Skeletal muscle satellite cell (primary cell): Measurements from ENCODE around the gene HINT1.

ENCODE experiments used
- H3K27me3 ChIP-seq: 2 replicates; pipeline ENCODE4 v1.7.0; 2013; ENCODE audit warnings: low read length; ENCODE audit not compliant: control insufficient read depth, insufficient read depth
- H3K36me3 ChIP-seq: 2 replicates; pipeline ENCODE4 v1.7.0; 2013; ENCODE audit warnings: mild to moderate bottlenecking, control low read depth, low read length; ENCODE audit not compliant: insufficient read depth
- H3K4me1 ChIP-seq: 2 replicates; pipeline ENCODE4 v1.7.0; 2013; ENCODE audit warnings: low read length; ENCODE audit not compliant: control insufficient read depth, insufficient read depth
- H3K4me2 ChIP-seq: 2 replicates; pipeline ENCODE4 v1.7.0; 2013; ENCODE audit warnings: mild to moderate bottlenecking, low read length
- H3K4me3 ChIP-seq: 2 replicates; pipeline ENCODE4 v1.7.0; 2013; ENCODE audit warnings: low read length
- H3K9ac ChIP-seq: 2 replicates; pipeline ENCODE4 v1.7.0; 2013; ENCODE audit warnings: mild to moderate bottlenecking, low read depth, low read length, moderate library complexity
- H3K9me3 ChIP-seq: replicated peaks from 2 replicates; pipeline ENCODE4 v1.7.0; 2013; ENCODE audit warnings: mild to moderate bottlenecking, control low read depth, low read length

HINT1 gene

DNA sequence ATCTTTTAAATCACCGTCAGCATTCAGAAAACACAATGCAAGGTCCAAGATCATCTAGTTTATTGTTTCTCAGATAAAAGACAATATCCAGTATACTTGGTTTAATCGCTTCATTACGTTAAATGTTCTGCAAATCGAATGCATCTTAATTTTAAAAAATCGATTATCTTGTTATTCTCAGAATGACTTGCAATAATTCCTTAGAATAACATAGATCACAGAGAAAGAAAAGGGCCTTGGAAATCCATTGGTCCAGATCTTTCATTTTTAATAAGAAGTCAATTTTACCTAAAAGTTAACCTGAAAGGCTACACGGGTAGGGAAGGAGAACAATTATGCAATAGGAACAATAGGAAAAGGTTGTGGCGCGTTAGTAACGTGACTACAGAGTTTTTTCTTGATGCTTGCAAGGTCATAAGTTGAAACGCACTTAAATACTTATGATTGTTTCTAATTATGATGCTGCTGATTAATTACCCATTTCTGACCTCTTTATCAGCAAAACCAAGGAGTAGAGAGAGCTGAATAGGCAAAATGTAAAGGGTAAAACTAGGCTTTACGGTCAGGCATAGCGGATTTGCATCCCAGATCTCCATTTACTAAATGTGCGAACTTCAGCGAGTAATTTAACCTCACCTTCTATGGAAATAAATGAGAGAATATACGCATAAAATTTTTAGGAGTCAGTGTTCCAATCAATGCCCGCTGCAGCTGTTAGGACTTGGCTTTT, 4.9 kb upstream of the HINT1 start:
- H3K9ac ChIP-seq: peak overlapping the region; percentile 85
- H3K4me3 ChIP-seq: peak overlapping the region; percentile 77
- peaks cover 16% of the 10 kb centered on the region for H3K4me1 ChIP-seq
- peak overlapping the region; percentile 90 for H3K4me2 ChIP-seq
- no peaks in the 10 kb centered on the region for H3K9me3 ChIP-seq
- H3K36me3 ChIP-seq: no peaks in the 10 kb centered on the region
- no peaks in the 10 kb centered on the region for H3K27me3 ChIP-seq

DNA sequence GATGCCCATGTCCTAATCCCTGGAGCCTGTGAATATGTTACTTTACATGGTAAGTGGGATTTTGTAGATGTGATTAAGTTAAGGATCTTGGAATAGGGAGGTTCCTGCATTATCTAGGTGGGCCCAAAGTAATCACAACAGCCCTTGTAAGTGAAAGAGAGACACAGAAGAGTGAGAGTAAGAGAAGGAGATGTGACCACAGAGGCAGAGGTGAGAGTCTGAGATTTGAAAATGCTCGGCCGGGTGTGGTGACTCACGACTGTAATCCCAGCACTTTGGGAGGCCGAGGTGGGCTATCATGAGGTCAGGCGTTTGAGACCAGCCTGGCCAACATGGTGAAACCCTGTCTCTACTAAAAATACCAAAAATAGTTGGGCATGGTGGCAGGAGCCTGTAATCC, 2.6 kb upstream of the HINT1 start:
- Histone ChIP-seq H3K9me3 (no peaks in the 10 kb centered on the region), H3K4me1 (peaks cover 19% of the 10 kb centered on the region), H3K4me3 (no peak overlapping the region), H3K9ac (no peak overlapping the region), H3K4me2 (no peak overlapping the region), H3K36me3 (peaks cover 1% of the 10 kb centered on the region), H3K27me3 (no peaks in the 10 kb centered on the region)

DNA sequence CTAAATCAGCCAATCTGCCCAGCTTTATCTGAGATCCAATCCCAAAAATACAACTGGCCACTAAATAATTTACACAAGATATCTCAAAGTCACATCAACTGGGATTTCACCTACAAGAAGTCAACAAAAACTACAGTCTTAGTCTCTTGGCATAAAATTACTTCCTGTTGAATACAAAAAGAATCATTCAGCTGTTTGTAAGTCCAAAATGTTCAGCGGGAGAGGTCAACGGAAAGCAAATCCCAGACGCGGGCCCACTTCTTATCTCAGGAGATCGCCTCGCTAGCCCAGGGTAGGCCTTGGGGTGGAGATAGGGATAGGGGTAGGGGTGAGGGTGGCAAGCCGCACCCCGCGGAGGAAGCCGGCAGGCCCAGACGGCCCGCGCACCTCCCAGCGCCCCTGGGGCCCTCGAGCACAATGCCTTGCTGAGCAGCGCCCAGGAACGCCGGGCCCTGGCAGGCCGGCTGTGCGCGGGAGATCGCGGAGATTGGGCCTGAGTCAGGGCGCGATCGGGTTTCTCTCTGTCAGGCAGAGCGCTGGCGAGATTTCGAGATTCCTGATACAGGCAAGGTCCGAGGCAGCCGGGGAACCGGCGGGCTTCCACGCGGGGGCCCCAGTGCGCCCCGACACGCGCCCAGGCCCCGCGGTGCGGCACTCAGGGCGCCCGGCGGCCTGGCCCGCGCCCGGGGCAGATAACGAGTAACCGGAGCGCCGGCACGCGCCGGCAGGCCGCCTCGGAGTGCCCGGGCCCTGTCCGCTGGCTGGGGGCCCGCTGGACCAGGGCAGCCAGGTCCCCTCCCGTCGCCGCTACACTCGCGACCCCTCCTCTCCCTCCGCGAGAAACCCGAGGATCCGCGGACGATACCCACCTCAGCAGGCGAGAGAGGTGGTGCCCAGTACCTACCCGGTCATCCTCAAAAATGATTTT, 601 bp downstream of the HINT1 start:
- H3K9ac ChIP-seq: peak overlapping the region; percentile 99
- H3K9me3 ChIP-seq: no peaks in the 10 kb centered on the region
- H3K27me3 ChIP-seq: no peaks in the 10 kb centered on the region
- H3K4me2 ChIP-seq: peak overlapping the region; percentile 90
- peaks cover 29% of the 10 kb centered on the region for H3K36me3 ChIP-seq
- peaks cover 9% of the 10 kb centered on the region for H3K4me1 ChIP-seq
- H3K4me3 ChIP-seq: peak overlapping the region; percentile 97

DNA sequence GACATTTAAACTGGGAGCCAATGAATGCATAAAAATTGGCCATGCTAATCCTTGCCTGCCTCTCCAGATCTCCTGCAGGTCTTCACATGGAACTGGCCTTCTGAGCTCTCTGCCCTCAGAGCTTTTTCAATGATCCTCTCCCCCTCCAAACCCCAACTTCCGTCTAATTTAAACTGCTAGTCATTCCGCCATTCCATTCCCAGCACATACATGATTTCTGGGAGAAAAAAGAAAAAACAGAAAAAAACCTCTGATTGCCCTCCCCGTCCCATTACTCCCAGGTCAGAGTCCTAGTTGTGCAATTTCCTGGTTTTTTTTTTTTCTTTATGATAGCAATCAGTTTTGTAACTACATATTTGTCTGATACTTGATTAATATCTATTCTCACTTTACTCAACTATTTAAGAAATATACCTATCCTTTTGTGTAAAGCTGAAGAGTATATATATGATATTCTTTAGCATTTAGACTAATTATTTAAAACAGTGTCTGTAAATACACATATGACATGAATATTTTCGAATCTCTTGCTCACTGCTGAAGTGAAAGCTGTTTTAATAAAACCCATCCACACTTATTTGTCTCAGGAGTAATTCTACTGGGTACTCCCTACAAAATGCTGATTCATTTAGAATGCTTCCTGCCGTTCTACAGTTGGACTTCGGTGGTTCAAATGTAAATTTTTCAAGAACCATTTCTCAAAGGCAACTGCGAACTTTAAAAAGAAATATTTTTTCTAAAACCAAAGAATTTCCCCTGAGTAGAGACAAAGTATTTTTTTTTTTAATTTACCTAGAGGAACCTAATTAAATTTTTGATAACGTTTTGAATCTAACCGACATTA, 1.6 kb downstream of the HINT1 start:
- H3K27me3 ChIP-seq: no peaks in the 10 kb centered on the region
- peak overlapping the region; percentile 97 for H3K4me3 ChIP-seq
- peak overlapping the region; percentile 99 for H3K9ac ChIP-seq
- peaks cover 9% of the 10 kb centered on the region for H3K4me1 ChIP-seq
- peaks cover 39% of the 10 kb centered on the region for H3K36me3 ChIP-seq
- peak overlapping the region; percentile 90 for H3K4me2 ChIP-seq
- H3K9me3 ChIP-seq: no peaks in the 10 kb centered on the region

DNA sequence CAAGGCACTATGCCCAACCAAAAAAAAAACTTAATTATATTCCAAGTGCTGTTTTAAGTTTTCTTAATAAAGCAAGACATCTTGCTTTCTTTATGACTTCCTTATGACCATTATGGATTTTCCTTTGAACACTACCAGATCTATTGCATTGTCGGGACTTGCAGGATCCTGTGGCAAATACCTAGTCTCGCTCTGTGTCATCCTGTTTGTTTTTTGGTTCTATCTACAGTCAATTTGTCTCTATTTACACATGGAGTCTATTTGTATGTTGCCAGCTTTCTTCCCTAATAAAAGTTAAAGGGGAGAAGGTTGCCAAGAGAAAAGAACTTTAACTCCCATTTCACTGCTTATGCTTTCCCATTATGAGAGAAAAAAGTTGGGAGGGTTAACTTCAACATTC, 4.9 kb downstream of the HINT1 start:
- Histone ChIP-seq H3K4me2 (no peak overlapping the region), H3K9ac (no peak overlapping the region), H3K9me3 (no peaks in the 10 kb centered on the region), H3K27me3 (no peaks in the 10 kb centered on the region), H3K4me3 (no peak overlapping the region), H3K4me1 (peaks cover 3% of the 10 kb centered on the region), H3K36me3 (peaks cover 41% of the 10 kb centered on the region)

DNA sequence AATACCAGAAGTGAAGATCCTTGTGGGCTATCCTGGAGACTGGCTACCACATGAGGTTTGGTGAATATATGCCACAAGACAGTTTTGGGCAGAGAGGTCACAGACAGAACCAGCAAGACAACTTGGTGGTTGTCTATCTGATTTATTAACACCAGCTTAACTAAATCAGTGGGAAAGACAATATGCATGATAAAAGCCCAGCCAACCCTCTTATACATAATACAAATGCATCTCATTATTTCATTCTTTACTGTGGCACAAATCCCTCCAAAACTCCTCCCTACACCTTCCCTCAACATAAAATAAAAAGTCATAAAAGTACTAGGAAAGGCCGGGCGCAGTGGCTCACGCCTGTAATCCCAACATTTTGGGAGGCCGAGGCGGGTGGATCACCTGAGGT, 8.1 kb downstream of the HINT1 start:
- Histone ChIP-seq H3K27me3 (no peaks in the 10 kb centered on the region), H3K4me3 (no peak overlapping the region), H3K9me3 (no peaks in the 10 kb centered on the region), H3K9ac (no peak overlapping the region), H3K4me1 (no peaks in the 10 kb centered on the region), H3K36me3 (peaks cover 33% of the 10 kb centered on the region), H3K4me2 (no peak overlapping the region)

DNA sequence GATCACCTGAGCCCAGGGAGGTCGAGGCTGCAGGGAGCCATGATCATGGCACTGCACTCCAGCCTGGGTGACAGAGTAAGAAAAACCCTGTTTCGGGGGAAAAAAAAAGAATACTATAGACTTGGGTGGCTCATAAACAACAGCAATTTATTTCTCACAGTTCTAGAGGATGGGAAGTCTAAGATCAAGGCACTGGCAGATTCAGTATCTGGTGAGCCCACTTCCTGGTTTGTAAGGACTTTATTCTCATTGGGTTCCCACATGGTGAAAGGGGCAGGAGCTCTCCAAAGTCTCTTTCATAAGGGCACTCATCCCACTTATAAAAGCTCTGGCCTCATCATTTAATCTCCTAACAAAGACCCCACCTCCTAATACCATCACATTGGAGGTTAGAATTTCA, 8.7 kb downstream of the HINT1 start:
- Histone ChIP-seq H3K9ac (no peak overlapping the region), H3K27me3 (no peaks in the 10 kb centered on the region), H3K36me3 (peaks cover 31% of the 10 kb centered on the region), H3K4me1 (no peaks in the 10 kb centered on the region), H3K9me3 (no peaks in the 10 kb centered on the region), H3K4me2 (no peak overlapping the region), H3K4me3 (no peak overlapping the region)

DNA sequence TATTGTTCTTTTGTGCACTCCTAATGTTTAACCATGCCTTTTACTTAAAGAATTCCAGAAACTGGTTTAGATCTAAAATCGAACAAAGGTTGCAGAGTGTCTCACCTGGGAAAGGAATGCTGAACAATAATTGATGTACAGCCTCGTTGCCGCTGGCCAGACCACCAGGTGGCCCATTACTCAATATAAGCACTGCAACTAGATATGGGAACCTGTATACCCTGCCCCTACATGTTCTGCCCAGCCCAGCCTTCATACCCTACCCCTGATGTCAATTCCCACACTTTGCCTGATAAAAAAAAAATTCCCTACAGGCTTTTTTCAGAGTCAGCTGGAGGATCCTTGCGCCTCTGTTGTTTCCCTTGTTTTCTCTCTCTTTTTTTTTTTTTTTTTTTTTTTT, 13.8 kb downstream of the HINT1 start:
- Histone ChIP-seq H3K4me1 (no peaks in the 10 kb centered on the region), H3K9me3 (no peaks in the 10 kb centered on the region), H3K27me3 (no peaks in the 10 kb centered on the region)

DNA sequence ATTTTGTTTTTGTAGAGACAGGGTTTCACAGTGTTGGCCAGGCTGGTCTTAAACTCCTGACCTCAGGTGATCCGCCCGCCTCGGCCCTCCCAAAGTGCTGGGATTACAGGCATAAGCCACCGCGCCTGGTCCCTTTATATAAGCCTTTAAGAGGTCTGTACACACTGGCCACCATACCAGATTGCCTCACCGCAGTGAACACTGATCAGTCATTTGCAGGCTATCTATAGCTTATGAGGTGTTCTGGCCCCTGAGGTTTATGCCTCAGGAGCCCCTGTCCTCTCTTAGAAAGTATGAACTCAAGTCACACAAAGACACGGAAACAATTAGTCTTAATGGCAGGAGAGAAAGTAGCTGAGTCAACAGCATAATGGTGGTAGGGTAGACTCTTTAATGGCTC, 14.6 kb downstream of the HINT1 start:
- Histone ChIP-seq H3K9ac (no peak overlapping the region), H3K36me3 (no peaks in the 10 kb centered on the region), H3K4me1 (no peaks in the 10 kb centered on the region), H3K4me3 (no peak overlapping the region), H3K27me3 (no peaks in the 10 kb centered on the region), H3K4me2 (no peak overlapping the region), H3K9me3 (no peaks in the 10 kb centered on the region)

More for the DNA sequence above, 13.8 kb downstream of the HINT1 start:
- Histone ChIP-seq H3K36me3 (no peaks in the 10 kb centered on the region), H3K9ac (no peak overlapping the region), H3K4me2 (no peak overlapping the region), H3K4me3 (no peak overlapping the region)

DNA sequence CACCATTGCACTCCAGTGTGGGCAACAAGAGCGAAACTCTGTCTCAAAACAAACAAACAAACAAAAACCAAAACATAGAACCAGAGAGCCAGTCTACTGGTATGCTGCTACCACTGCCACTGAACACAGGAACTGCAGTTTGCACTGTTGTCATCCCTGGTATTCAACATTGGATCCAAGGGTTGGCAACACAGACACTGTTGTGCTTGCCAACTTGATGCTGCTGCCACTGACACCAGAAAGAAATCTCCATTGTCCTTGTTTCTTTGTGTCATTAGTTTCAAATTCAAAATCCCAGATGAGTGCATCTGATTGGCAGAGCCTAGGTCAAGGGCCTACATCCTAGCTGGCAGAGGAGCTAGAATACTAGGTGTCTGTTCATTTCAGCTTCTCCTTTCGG, 16.2 kb downstream of the HINT1 start:
- no peaks in the 10 kb centered on the region for H3K36me3 ChIP-seq

DNA sequence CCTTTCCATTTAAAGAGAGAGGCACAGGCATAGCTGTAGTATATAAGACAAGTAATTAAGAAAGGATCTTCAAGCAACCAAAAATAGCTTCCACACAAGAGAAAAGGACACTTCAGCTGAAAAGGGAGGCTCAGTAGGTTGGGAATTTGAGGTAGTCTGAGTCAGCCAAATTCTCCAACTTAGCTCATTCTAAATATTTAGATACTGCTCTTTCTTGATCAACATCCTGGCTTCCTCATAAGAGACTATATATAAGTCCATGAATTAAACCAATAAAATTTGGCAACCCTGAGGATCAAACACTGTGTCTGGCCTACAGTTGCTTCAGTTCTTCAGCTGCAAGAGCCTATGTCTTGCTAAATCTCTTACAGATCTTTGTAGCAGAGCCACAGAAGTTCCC, 17.8 kb downstream of the HINT1 start:
- Histone ChIP-seq H3K4me3 (no peak overlapping the region), H3K36me3 (no peaks in the 10 kb centered on the region), H3K4me2 (no peak overlapping the region), H3K27me3 (no peaks in the 10 kb centered on the region), H3K9me3 (no peaks in the 10 kb centered on the region), H3K9ac (no peak overlapping the region), H3K4me1 (no peaks in the 10 kb centered on the region)

More for the DNA sequence above, 16.2 kb downstream of the HINT1 start:
- Histone ChIP-seq H3K9ac (no peak overlapping the region), H3K4me2 (no peak overlapping the region), H3K4me3 (no peak overlapping the region), H3K4me1 (no peaks in the 10 kb centered on the region), H3K27me3 (no peaks in the 10 kb centered on the region), H3K9me3 (no peaks in the 10 kb centered on the region)
